Esophagus (tissue), 2 donors: ENCODE results near the gene NGB. TPM values are rescaled to one million over a fixed set of nuclear protein-coding genes. Genes with fewer than 3 reads are reported as not detected.

Source experiments
- H3K27ac ChIP-seq, 2 donors: one replicate each; pipeline ENCODE4 v1.5.1; 2013; ENCODE audit warnings: low read depth in 2 of 2, mild to moderate bottlenecking in 2 of 2, inconsistent platforms in 1 of 2, low read length in 1 of 2, moderate library complexity in 1 of 2
- H3K27me3 ChIP-seq, 2 donors: one replicate each; pipeline ENCODE4 v1.6.1; 2013; ENCODE audit warnings: low read length in 2 of 2, control low read depth in 1 of 2, mild to moderate bottlenecking in 1 of 2; ENCODE audit not compliant: insufficient read depth in 2 of 2, control insufficient read depth in 1 of 2
- H3K36me3 ChIP-seq, 2 donors: one replicate each; pipeline ENCODE4 v1.6.1; 2013; ENCODE audit warnings: low read length in 1 of 2; ENCODE audit not compliant: control insufficient read depth in 2 of 2, insufficient read depth in 2 of 2
- H3K4me1 ChIP-seq, 2 donors: one replicate each; pipeline ENCODE4 v1.6.1; 2013; ENCODE audit warnings: low read length in 1 of 2; ENCODE audit not compliant: control insufficient read depth in 2 of 2, insufficient read depth in 2 of 2
- H3K4me3 ChIP-seq, 2 donors: one replicate each; pipeline ENCODE4 v1.5.1; 2013; ENCODE audit warnings: low read length in 2 of 2, mild to moderate bottlenecking in 2 of 2, low read depth in 1 of 2, moderate library complexity in 1 of 2
- H3K9me3 ChIP-seq, 2 donors: one replicate each; pipeline ENCODE4 v1.6.1; 2013; ENCODE audit warnings: mild to moderate bottlenecking in 2 of 2, low read depth in 1 of 2, low read length in 1 of 2, moderate library complexity in 1 of 2; ENCODE audit not compliant: control insufficient read depth in 2 of 2, insufficient read depth in 1 of 2
- WGBS, 2 donors: extraction: QIAGEN DNeasy Blood & Tissue Kit; methylation state at CpG; one replicate each; pipeline ENCODE4 v1.1.7; 2013; 5-methylcytosine and 5-hydroxymethylcytosine counted together
- polyA plus RNA-seq, 2 donors: library from polyadenylated mRNA; stranded (reverse); fragments of 200-250 nt; gene quantifications; one replicate each; pipeline ENCODE4 v1.2.3, GENCODE V29; 2013
- donor health status: healthy with polysubstance abuse.
- donor health status: Bipolar disorder and iron deficiency.

Gene NGB
- polyA plus RNA-seq, 2 donors = 0.04 TPM; not detected in 1

DNA sequence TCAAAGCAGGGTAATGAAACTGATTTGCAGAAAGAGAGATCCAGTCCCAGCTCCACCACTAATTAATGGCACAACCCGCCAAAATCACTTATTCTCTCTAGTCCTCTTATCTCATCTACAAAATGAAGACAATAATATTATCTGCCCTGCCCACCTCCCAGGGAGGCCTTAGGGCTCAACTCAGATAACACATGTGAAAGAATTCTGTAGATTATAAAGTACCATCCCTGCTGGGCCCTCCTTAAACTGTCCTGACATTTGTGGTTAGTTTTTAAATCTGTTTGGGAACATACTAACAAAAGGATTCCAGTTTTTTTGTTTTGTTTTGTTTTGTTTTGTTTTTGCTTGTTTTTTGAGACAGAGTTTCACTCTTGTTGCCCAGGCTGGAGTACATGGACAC, 42.4 kb upstream of the NGB start:
- H3K36me3 ChIP-seq = peaks cover 0 to 2% of the 10 kb centered on the region in 2 donors
- no peaks in the 10 kb centered on the region for H3K9me3 ChIP-seq
- no peak overlapping the region for H3K27ac ChIP-seq
- 70 to 74% methylated on average over 1 of the region's 1 CpG for WGBS, 2 donors
- H3K27me3 ChIP-seq = no peaks in the 10 kb centered on the region
- peaks cover 2 to 3% of the 10 kb centered on the region in 2 donors for H3K4me1 ChIP-seq
- H3K4me3 ChIP-seq = no peak overlapping the region

- Histone ChIP-seq H3K36me3 (peaks cover 0 to 2% of the 10 kb centered on the region in 2 donors), H3K9me3 (no peaks in the 10 kb centered on the region), H3K27ac (no peak overlapping the region), H3K4me3 (no peak overlapping the region), H3K4me1 (peaks cover 2 to 3% of the 10 kb centered on the region in 2 donors), H3K27me3 (no peaks in the 10 kb centered on the region)
- WGBS, 2 donors = 86 to 87% methylated on average over 2 of the region's 2 CpGs
Observed at GRCh38 chr14:77311217-77311616, 40.2 kb upstream of the NGB start.

GRCh38 chr14:77310026-77310425, 39.0 kb upstream of the NGB start:
- H3K4me1 ChIP-seq = peaks cover 3 to 4% of the 10 kb centered on the region in 2 donors
- no peak overlapping the region for H3K27ac ChIP-seq
- H3K4me3 ChIP-seq = no peak overlapping the region
- no peaks in the 10 kb centered on the region for H3K9me3 ChIP-seq
- 80 to 85% methylated on average over 4 of the region's 4 CpGs for WGBS, 2 donors
- H3K36me3 ChIP-seq = peaks cover 0 to 5% of the 10 kb centered on the region in 2 donors
- H3K27me3 ChIP-seq = no peaks in the 10 kb centered on the region

DNA sequence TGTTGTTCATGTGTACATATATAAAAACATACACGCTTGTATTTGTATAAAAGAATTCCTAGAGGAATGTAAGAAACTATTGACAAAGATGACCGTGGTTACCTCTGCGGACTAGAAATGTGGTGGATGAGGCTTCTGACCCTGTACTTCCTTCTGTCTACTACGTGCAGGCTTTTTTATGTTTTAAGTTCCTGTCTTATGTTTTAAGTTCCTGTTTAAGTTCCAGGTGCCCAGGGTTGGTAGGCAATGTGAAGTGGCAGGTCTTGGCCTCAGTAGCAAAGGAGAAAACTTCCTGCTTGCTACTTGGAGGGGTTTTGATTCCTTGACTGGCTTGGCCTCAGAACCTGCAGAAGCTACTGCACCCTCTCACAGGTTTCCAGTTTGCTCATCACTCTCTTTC, 38.1 kb upstream of the NGB start:
- H3K27me3 ChIP-seq = no peaks in the 10 kb centered on the region
- peaks cover 0 to 5% of the 10 kb centered on the region in 2 donors for H3K36me3 ChIP-seq
- no peak overlapping the region for H3K4me3 ChIP-seq
- peaks cover 2 to 3% of the 10 kb centered on the region in 2 donors for H3K4me1 ChIP-seq
- 77 to 79% methylated on average over 4 of the region's 4 CpGs for WGBS, 2 donors
- H3K27ac ChIP-seq = no peak overlapping the region
- H3K9me3 ChIP-seq = no peaks in the 10 kb centered on the region

GRCh38 chr14:77306851-77307496, 36.0 kb upstream of the NGB start:
- peaks cover 2 to 3% of the 10 kb centered on the region in 2 donors for H3K4me1 ChIP-seq
- H3K27ac ChIP-seq = no peak overlapping the region
- 19 to 35% methylated on average over 3 of the region's 3 CpGs for WGBS, 2 donors

GRCh38 chr14:77306416-77306815, 35.4 kb upstream of the NGB start:
- WGBS, 2 donors = 68 to 77% methylated on average over 3 of the region's 3 CpGs
- Histone ChIP-seq H3K4me3 (no peak overlapping the region), H3K4me1 (peaks cover 2 to 5% of the 10 kb centered on the region in 2 donors), H3K27me3 (no peaks in the 10 kb centered on the region), H3K36me3 (peaks cover 0 to 5% of the 10 kb centered on the region in 2 donors), H3K27ac (no peak overlapping the region), H3K9me3 (no peaks in the 10 kb centered on the region)

More at GRCh38 chr14:77306851-77307496, 36.0 kb upstream of the NGB start:
- H3K4me3 ChIP-seq = no peak overlapping the region
- H3K27me3 ChIP-seq = no peaks in the 10 kb centered on the region
- H3K9me3 ChIP-seq = no peaks in the 10 kb centered on the region
- peaks cover 0 to 5% of the 10 kb centered on the region in 2 donors for H3K36me3 ChIP-seq

GRCh38 chr14:77305696-77306095, 34.7 kb upstream of the NGB start:
- 79 to 94% methylated on average over 3 to 4 of the region's 4 CpGs for WGBS, 2 donors
- Histone ChIP-seq H3K4me3 (no peak overlapping the region), H3K27me3 (no peaks in the 10 kb centered on the region), H3K36me3 (peaks cover 0 to 5% of the 10 kb centered on the region in 2 donors), H3K9me3 (no peaks in the 10 kb centered on the region), H3K4me1 (peaks cover 2 to 5% of the 10 kb centered on the region in 2 donors), H3K27ac (no peak overlapping the region)

DNA sequence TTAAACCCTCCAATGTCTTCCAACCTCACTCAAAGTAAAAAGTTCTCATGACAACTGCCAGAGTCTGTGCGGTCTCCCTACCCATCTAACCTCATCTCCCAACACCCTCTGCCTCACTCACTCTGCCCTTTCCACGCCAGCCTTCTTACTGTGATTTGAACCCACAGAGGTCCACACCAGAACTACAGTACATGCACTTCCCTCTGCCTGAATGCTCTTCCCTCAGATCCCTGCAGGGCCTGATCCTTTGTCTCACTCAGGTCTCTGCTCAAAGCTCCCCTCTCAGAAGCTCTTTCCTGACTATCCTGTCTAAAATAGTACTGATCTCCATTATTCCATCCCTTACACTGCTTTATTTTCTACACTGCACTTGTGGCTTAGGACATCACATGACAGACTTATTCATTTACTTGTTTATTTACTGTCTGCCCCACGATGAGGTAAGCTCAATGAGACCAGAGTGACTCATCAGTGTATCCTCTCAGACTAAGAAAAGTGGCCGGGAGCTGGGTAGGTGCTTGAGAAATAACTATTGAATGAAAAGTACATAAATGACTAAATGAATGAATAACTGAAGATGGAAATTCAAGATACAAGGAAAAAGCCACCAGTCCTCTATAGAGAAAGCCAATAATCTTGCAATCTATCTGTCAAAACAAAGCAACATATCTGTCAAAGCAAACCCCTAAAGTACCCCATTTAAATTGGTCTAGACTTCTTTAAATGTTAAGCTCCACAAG, 32.6 kb upstream of the NGB start:
- H3K27ac ChIP-seq = peak overlapping the region in 1 of 2 donors; percentile 13
- H3K9me3 ChIP-seq = no peaks in the 10 kb centered on the region
- no peak overlapping the region for H3K4me3 ChIP-seq
- 47 to 56% methylated on average over 4 of the region's 4 CpGs for WGBS, 2 donors
- no peaks in the 10 kb centered on the region for H3K27me3 ChIP-seq
- peaks cover 0 to 8% of the 10 kb centered on the region in 2 donors for H3K36me3 ChIP-seq
- H3K4me1 ChIP-seq = peaks cover 2% of the 10 kb centered on the region in 2 donors

GRCh38 chr14:77302926-77303325, 31.9 kb upstream of the NGB start:
- H3K36me3 ChIP-seq = peaks cover 0 to 8% of the 10 kb centered on the region in 2 donors
- H3K4me1 ChIP-seq = peaks cover 2% of the 10 kb centered on the region in 2 donors
- no peak overlapping the region for H3K27ac ChIP-seq

More at GRCh38 chr14:77302926-77303325, 31.9 kb upstream of the NGB start:
- Histone ChIP-seq H3K9me3 (no peaks in the 10 kb centered on the region), H3K4me3 (no peak overlapping the region), H3K27me3 (no peaks in the 10 kb centered on the region)
- 90 to 91% methylated on average over 5 of the region's 5 CpGs for WGBS, 2 donors
